Mesenchymal stem cell (in vitro differentiated cells and primary cell): ENCODE results near the gene P2RX7.

Source experiments
- DNase-seq: peaks from one replicate; pipeline ENCODE4 v3.0.0-alpha.2; 2013
- H2AFZ ChIP-seq: one replicate; pipeline ENCODE4 v1.6.1; 2013; ENCODE audit warnings: low read depth, mild to moderate bottlenecking, control low read depth, inconsistent platforms, low read length, moderate library complexity
- H2AK5ac ChIP-seq: 2 replicates; pipeline ENCODE4 v1.6.1; 2013; ENCODE audit warnings: low read length, moderate library complexity, mild to moderate bottlenecking, inconsistent platforms; ENCODE audit not compliant: severe bottlenecking
- H2BK120ac ChIP-seq: one replicate; pipeline ENCODE4 v1.6.1; 2013; ENCODE audit warnings: low read depth, mild to moderate bottlenecking, inconsistent platforms, low read length, moderate library complexity
- H2BK12ac ChIP-seq, 2 experiments: one replicate each; pipeline ENCODE4 v1.6.1; 2013; ENCODE audit warnings: inconsistent platforms in 2 of 2, low read length in 2 of 2, mild to moderate bottlenecking in 2 of 2, moderate library complexity in 2 of 2, control low read depth in 1 of 2
- H2BK15ac ChIP-seq: one replicate; pipeline ENCODE4 v1.6.1; 2013; ENCODE audit warnings: mild to moderate bottlenecking, low read depth, inconsistent platforms; ENCODE audit not compliant: poor library complexity, severe bottlenecking
- H2BK5ac ChIP-seq: 2 replicates; pipeline ENCODE4 v1.6.1; 2013; ENCODE audit warnings: low read depth, mild to moderate bottlenecking, low read length, control low read depth, inconsistent platforms; ENCODE audit not compliant: poor library complexity, severe bottlenecking
- H3K14ac ChIP-seq, 2 experiments: one replicate each; pipeline ENCODE4 v1.6.1; 2013; ENCODE audit warnings: inconsistent platforms in 2 of 2, low read length in 2 of 2, control low read depth in 1 of 2, mild to moderate bottlenecking in 1 of 2, moderate library complexity in 1 of 2
- H3K18ac ChIP-seq, 2 experiments: one replicate each; pipeline ENCODE4 v1.6.1; 2013; ENCODE audit warnings: inconsistent platforms in 2 of 2, low read length in 2 of 2, control low read depth in 1 of 2, low read depth in 1 of 2, mild to moderate bottlenecking in 1 of 2
- H3K23ac ChIP-seq, 2 experiments: one replicate each; pipeline ENCODE4 v1.6.1; 2013; ENCODE audit warnings: inconsistent platforms in 2 of 2, low read length in 2 of 2, mild to moderate bottlenecking in 2 of 2, moderate library complexity in 2 of 2, control low read depth in 1 of 2
- H3K27ac ChIP-seq: 2 replicates; pipeline ENCODE4 v1.5.1; 2013; ENCODE audit warnings: mild to moderate bottlenecking, moderate library complexity, low read length, control low read depth, inconsistent platforms; ENCODE audit not compliant: poor library complexity, severe bottlenecking
- H3K27me3 ChIP-seq, 2 experiments: 2 replicates each; pipeline versions ENCODE4 v1.6.1 to v1.7.0; 2013; ENCODE audit warnings: low read length in 2 of 2, mild to moderate bottlenecking in 2 of 2, moderate library complexity in 2 of 2, control low read depth in 1 of 2, inconsistent platforms in 1 of 2; ENCODE audit not compliant: control insufficient read depth in 1 of 2, insufficient read depth in 1 of 2
- H3K36me3 ChIP-seq, 2 experiments: 2 replicates each; pipeline versions ENCODE4 v1.6.1 to v1.7.0; 2013; ENCODE audit warnings: low read length in 2 of 2, control low read depth in 1 of 2, inconsistent platforms in 1 of 2, low read depth in 1 of 2, mild to moderate bottlenecking in 1 of 2; ENCODE audit not compliant: insufficient read depth in 2 of 2, control insufficient read depth in 1 of 2
- H3K4ac ChIP-seq, 2 experiments: one replicate each; pipeline ENCODE4 v1.6.1; 2013; ENCODE audit warnings: inconsistent platforms in 2 of 2, low read length in 2 of 2, mild to moderate bottlenecking in 2 of 2, moderate library complexity in 2 of 2, control low read depth in 1 of 2, low read depth in 1 of 2
- H3K4me1 ChIP-seq: 2 replicates; pipeline ENCODE4 v1.6.1; 2013; ENCODE audit warnings: low read depth, low read length, control low read depth; ENCODE audit not compliant: control insufficient read depth, insufficient read depth
- H3K4me2 ChIP-seq: 2 replicates; pipeline ENCODE4 v1.6.1; 2013; ENCODE audit warnings: low read length, mild to moderate bottlenecking, inconsistent platforms; ENCODE audit not compliant: poor library complexity, severe bottlenecking
- H3K4me3 ChIP-seq, 2 experiments: 2 replicates each; pipeline versions ENCODE4 v1.5.1 to v1.7.0; 2013; ENCODE audit warnings: low read length in 2 of 2, mild to moderate bottlenecking in 2 of 2, control low read depth in 1 of 2, low read depth in 1 of 2; ENCODE audit not compliant: insufficient read depth in 1 of 2
- H3K79me1 ChIP-seq: replicated peaks from 2 replicates; pipeline ENCODE4 v1.6.1; 2013; ENCODE audit warnings: mild to moderate bottlenecking, control low read depth, low read length, inconsistent platforms; ENCODE audit not compliant: poor library complexity, severe bottlenecking
- H3K9ac ChIP-seq: 2 replicates; pipeline ENCODE4 v1.7.0; 2013; ENCODE audit warnings: mild to moderate bottlenecking, low read length, moderate library complexity
- H3K9me3 ChIP-seq: 2 replicates; pipeline ENCODE4 v1.7.0; 2013; ENCODE audit warnings: mild to moderate bottlenecking, low read length; ENCODE audit not compliant: control insufficient read depth
- H4K8ac ChIP-seq: one replicate; pipeline ENCODE4 v1.6.1; 2013; ENCODE audit warnings: inconsistent platforms, mild to moderate bottlenecking, low read length, moderate library complexity
- H4K91ac ChIP-seq: one replicate; pipeline ENCODE4 v1.6.1; 2013; ENCODE audit warnings: mild to moderate bottlenecking, low read length, inconsistent platforms
- WGBS: methylation state at CpG from one replicate; pipeline ENCODE4 v1.1.7; 2013; ENCODE audit warnings: mixed read lengths; 5-methylcytosine and 5-hydroxymethylcytosine counted together

Gene P2RX7

DNA sequence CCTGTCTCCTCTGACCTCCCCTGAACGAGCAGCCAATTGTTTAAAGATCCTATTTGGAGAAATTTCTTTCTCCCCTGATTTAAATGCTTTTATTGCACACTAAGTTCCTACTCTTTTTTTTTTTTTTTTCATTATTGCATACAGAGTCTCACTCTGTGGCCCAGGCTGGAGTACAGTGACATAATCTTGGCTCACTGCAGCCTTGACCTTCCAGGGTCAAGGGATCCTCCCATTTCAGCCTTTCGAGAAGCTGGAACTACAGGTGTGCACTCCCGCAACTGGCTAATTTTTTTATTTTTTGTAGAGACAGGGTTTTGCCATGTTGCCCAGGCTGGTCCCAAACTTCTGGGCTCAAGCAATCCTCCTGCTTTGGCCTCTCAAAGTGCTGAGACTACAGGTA, 5.2 kb upstream of the P2RX7 start:
- no peaks in the 10 kb centered on the region for H3K79me1 ChIP-seq
- no peak overlapping the region for H3K27ac ChIP-seq
- no peak overlapping the region for H4K8ac ChIP-seq
- peaks cover 17 to 23% of the 10 kb centered on the region in 2 experiments for H3K27me3 ChIP-seq
- DNase-seq = no peak
- no peak overlapping the region for H4K91ac ChIP-seq
- 83% methylated on average over 3 of the region's 3 CpGs for WGBS
- no peak overlapping the region for H3K4me3 ChIP-seq
- no peak overlapping the region for H3K4me2 ChIP-seq
- no peak overlapping the region for H3K9ac ChIP-seq
- no peak overlapping the region for H3K4ac ChIP-seq
- no peaks in the 10 kb centered on the region for H3K36me3 ChIP-seq
- no peak overlapping the region for H2BK5ac ChIP-seq
- H2BK12ac ChIP-seq = no peak overlapping the region
- no peak overlapping the region for H3K14ac ChIP-seq
- no peak overlapping the region for H3K23ac ChIP-seq
- peaks cover 5% of the 10 kb centered on the region for H3K4me1 ChIP-seq
- H2AK5ac ChIP-seq = no peak overlapping the region
- H3K9me3 ChIP-seq = no peaks in the 10 kb centered on the region
- H2BK120ac ChIP-seq = no peak overlapping the region
- peak overlapping the region in 1 of 2 experiments; percentile 64 for H3K18ac ChIP-seq
- H2BK15ac ChIP-seq = no peak overlapping the region
- no peak overlapping the region for H2AFZ ChIP-seq

DNA sequence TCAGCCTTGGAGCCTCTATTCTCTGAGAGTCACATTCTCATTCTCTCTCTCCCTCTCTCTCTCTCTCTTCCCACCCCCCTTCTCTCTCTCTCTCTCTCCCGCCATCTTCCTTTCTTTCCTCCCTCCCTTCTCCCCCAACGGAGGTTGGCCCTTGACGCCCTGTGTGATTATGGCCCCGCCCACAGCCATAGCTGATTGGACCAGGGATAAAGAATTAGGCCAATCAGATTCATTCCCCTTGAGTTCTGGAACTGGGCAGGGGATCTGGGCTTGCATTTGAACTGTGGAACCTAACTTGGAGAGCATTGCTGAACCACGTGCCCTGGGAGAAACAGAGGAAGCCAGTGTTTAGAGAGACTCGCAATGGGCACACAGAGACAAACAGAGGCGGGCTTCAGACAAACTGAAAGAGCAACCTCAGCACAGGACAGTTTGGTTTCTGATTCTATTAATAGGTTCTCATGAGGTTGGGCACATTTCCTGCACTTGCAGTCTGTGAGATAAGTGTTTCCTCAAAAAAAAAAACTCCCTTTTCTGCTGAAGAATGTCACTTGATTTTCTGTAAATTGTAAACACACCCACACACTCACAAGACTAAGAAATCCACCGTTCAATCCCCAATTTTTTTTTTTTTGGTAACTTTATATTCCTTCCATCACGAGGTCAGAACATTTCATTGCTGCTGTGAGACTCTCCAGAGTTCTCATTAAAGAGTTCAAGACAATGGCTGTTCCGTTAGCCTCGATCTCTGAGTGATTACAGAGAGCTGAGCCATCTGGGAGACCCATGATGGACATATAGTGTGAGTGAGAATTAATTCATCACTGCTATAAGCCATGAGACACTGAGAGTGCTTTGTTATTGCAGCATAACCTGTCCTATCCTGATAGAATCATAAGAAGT, 3.5 kb upstream of the P2RX7 start:
- 45% methylated on average over 11 of the region's 11 CpGs for WGBS
- peak overlapping the region in 1 of 2 experiments; percentile 61 for H3K4me3 ChIP-seq
- peak overlapping the region in 1 of 2 experiments; percentile 37 for H2BK12ac ChIP-seq
- no peak overlapping the region for H2BK120ac ChIP-seq
- peak; percentile 97 for DNase-seq
- H2AFZ ChIP-seq = peak overlapping the region; percentile 29
- no peaks in the 10 kb centered on the region for H3K79me1 ChIP-seq
- no peaks in the 10 kb centered on the region for H3K36me3 ChIP-seq
- no peak overlapping the region for H2BK15ac ChIP-seq
- H3K27ac ChIP-seq = no peak overlapping the region
- H3K27me3 ChIP-seq = peaks cover 18 to 22% of the 10 kb centered on the region in 2 experiments
- no peak overlapping the region for H3K4me2 ChIP-seq
- peak overlapping the region in 1 of 2 experiments; percentile 22 for H3K4ac ChIP-seq
- peak overlapping the region; percentile 73 for H3K9ac ChIP-seq
- H3K4me1 ChIP-seq = peaks cover 12% of the 10 kb centered on the region
- no peak overlapping the region for H2AK5ac ChIP-seq
- H3K14ac ChIP-seq = no peak overlapping the region
- H2BK5ac ChIP-seq = no peak overlapping the region
- no peaks in the 10 kb centered on the region for H3K9me3 ChIP-seq
- H3K18ac ChIP-seq = peak overlapping the region; percentile 43 to 69
- H4K91ac ChIP-seq = no peak overlapping the region
- H3K23ac ChIP-seq = no peak overlapping the region
- peak overlapping the region; percentile 47 for H4K8ac ChIP-seq

DNA sequence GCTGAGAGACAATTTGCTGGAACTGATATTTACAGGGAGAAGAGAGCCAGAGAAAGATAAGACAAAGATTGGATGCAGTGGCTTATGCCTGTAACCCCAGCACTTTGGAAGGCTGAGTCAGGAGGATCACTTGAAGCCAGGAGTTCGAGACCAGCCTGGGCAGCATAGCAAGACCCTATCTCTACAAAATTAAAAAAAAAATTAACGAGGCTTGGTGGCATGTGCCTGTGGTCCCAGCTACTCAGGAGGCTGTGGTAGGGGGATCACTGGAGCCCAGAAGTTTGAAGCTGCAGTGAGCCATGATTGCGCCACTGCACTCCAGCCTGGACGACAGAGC, 2.9 kb upstream of the P2RX7 start:
- no peak for DNase-seq
- H3K14ac ChIP-seq = no peak overlapping the region
- H3K4me2 ChIP-seq = no peak overlapping the region
- H2BK12ac ChIP-seq = no peak overlapping the region
- peaks cover 18 to 22% of the 10 kb centered on the region in 2 experiments for H3K27me3 ChIP-seq
- no peaks in the 10 kb centered on the region for H3K9me3 ChIP-seq
- peak overlapping the region in 1 of 2 experiments; percentile 61 for H3K4me3 ChIP-seq
- H2BK5ac ChIP-seq = no peak overlapping the region
- no peak overlapping the region for H2AFZ ChIP-seq
- H2BK120ac ChIP-seq = no peak overlapping the region
- no peak overlapping the region for H2BK15ac ChIP-seq
- peak overlapping the region; percentile 73 for H3K9ac ChIP-seq
- no peak overlapping the region for H3K18ac ChIP-seq
- H3K4ac ChIP-seq = no peak overlapping the region
- H3K23ac ChIP-seq = no peak overlapping the region
- H3K4me1 ChIP-seq = peaks cover 8% of the 10 kb centered on the region
- no peaks in the 10 kb centered on the region for H3K79me1 ChIP-seq
- WGBS = 90% methylated on average over 2 of the region's 4 CpGs
- H2AK5ac ChIP-seq = no peak overlapping the region
- H3K36me3 ChIP-seq = no peaks in the 10 kb centered on the region
- H4K8ac ChIP-seq = no peak overlapping the region
- no peak overlapping the region for H3K27ac ChIP-seq
- no peak overlapping the region for H4K91ac ChIP-seq

DNA sequence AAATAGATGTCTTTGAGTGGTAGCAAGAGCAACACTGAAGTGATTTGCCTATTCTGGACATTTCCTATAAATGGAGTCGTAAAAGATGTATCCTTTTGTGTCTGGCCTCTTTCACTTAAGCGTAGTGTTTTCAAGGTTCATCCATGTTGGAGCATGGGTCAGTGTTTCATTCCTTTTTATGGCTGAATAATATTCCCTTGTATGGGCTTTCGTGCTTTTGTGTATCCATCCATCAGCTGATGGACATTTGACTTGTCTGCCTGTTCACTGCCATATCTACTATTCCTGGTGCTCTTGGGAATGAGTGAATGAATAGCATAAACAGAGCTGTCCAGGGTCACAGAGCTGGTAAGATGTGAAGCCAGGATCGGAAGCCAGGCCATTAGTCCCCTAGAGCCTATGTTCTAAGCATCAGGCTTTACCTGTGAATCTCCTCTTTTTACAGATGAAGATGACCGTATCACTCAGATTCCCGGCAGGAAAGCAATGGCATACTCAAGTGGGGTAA, 1.8 kb upstream of the P2RX7 start:
- no peaks in the 10 kb centered on the region for H3K9me3 ChIP-seq
- H3K4me3 ChIP-seq = no peak overlapping the region
- H4K8ac ChIP-seq = no peak overlapping the region
- H3K4me2 ChIP-seq = no peak overlapping the region
- peaks cover 18 to 22% of the 10 kb centered on the region in 2 experiments for H3K27me3 ChIP-seq
- H3K14ac ChIP-seq = no peak overlapping the region
- no peak overlapping the region for H2AK5ac ChIP-seq
- H2BK120ac ChIP-seq = no peak overlapping the region
- no peak overlapping the region for H2BK15ac ChIP-seq
- H3K36me3 ChIP-seq = no peaks in the 10 kb centered on the region
- no peak overlapping the region for H2BK5ac ChIP-seq
- no peak overlapping the region for H3K9ac ChIP-seq
- H3K27ac ChIP-seq = no peak overlapping the region
- no peak overlapping the region for H3K23ac ChIP-seq
- 88% methylated on average over 6 of the region's 6 CpGs for WGBS
- peaks cover 8% of the 10 kb centered on the region for H3K4me1 ChIP-seq
- no peak overlapping the region for H3K18ac ChIP-seq
- no peaks in the 10 kb centered on the region for H3K79me1 ChIP-seq
- no peak overlapping the region for H3K4ac ChIP-seq
- no peak overlapping the region for H2AFZ ChIP-seq
- peak overlapping the region in 1 of 2 experiments; percentile 15 for H2BK12ac ChIP-seq
- DNase-seq = no peak
- no peak overlapping the region for H4K91ac ChIP-seq
